NCI-H345 treated with DMSO at 0.1 percent for 48 hours (cell line): ENCODE results near the gene ANO8.

Source experiments
- DNase-seq: peaks from one replicate; lab custom pipeline; 2025; ENCODE audit not compliant: unreplicated experiment; lab: John Stamatoyannopoulos, UW

The ANO8 gene

GRCh38 chr19:17346109-17346671, 11.5 kb upstream of the ANO8 start:
- peak; percentile 1 for DNase-seq

GRCh38 chr19:17341845-17342244, 7.2 kb upstream of the ANO8 start:
- no peak for DNase-seq

GRCh38 chr19:17341386-17341785, 6.7 kb upstream of the ANO8 start:
- no peak for DNase-seq

- DNase-seq: no peak
Observed at GRCh38 chr19:17340871-17341357, 6.3 kb upstream of the ANO8 start.

GRCh38 chr19:17340302-17340870, 5.7 kb upstream of the ANO8 start:
- DNase-seq: no peak

- DNase-seq: no peak
Observed at GRCh38 chr19:17339088-17339741, 4.6 kb upstream of the ANO8 start.

- DNase-seq: no peak
Observed at GRCh38 chr19:17338433-17339078, 3.9 kb upstream of the ANO8 start.

- DNase-seq: no peak
Observed at GRCh38 chr19:17337675-17338432, 3.2 kb upstream of the ANO8 start.

- peak; percentile 89 for DNase-seq
Observed at GRCh38 chr19:17336872-17337674, 2.4 kb upstream of the ANO8 start, which contains the start of gene GTPBP3. TSS of gene GTPBP3 (plus strand) at chr19:17337553. CDS start at chr19:17337612, 59 bp downstream.

GRCh38 chr19:17335575-17335974, 920 bp upstream of the ANO8 start:
- DNase-seq: no peak

- DNase-seq: no peak
Observed at GRCh38 chr19:17333611-17334413, 843 bp downstream of the ANO8 start.

- DNase-seq: no peak
Observed at GRCh38 chr19:17332677-17333581, 1.7 kb downstream of the ANO8 start.

GRCh38 chr19:17332360-17332676, 2.3 kb downstream of the ANO8 start:
- no peak for DNase-seq

GRCh38 chr19:17331045-17331558, 3.6 kb downstream of the ANO8 start:
- no peak for DNase-seq

GRCh38 chr19:17330262-17331044, 4.2 kb downstream of the ANO8 start:
- DNase-seq: no peak

- no peak for DNase-seq
Observed at GRCh38 chr19:17329366-17330261, 5.0 kb downstream of the ANO8 start.
